GM12878 (cell line): Measurements from ENCODE around the gene PAFAH2. TPM values are rescaled to one million over a fixed set of nuclear protein-coding genes. Genes with fewer than 3 reads are reported as not detected.

ENCODE experiments used
- ATAC-seq: fragments of 200-7000 bp; cut with Tn5 transposase; 3 replicates; pipeline ENCODE4 v1.9.1; 2020; ENCODE audit warnings: mild to moderate bottlenecking, moderate library complexity
- BruUV-seq: library from RNA; stranded (reverse); fragments of 400-500 nt; replicated peaks from 2 replicates; lab custom pipeline; 2021; lab: Mats Ljungman, UMichigan
- CTCF ChIA-PET: fragments of 300-600 bp; sonication (Branson Sonifier 250); formaldehyde crosslinking; extraction: SDS; loops from one replicate; lab custom pipeline; 2021; ENCODE audit warnings: inconsistent platforms; lab: Yijun Ruan, JAX
- POLR2A ChIA-PET: fragments of 350-600 bp; formaldehyde crosslinking; extraction: SDS; loops from one replicate; lab custom pipeline; 2021; ENCODE audit warnings: inconsistent platforms; lab: Charles Lee
- RAD21 ChIA-PET: fragments of 300-600 bp; sonication (Branson Sonifier 250); formaldehyde crosslinking; loops from one replicate; lab custom pipeline; 2023; ENCODE audit warnings: antibody characterized with exemption; ENCODE audit not compliant: unreplicated experiment; lab: Charles Lee
- SMC1A ChIA-PET: fragments of 300-600 bp; sonication (Branson Sonifier 250); formaldehyde crosslinking; loops from one replicate; lab custom pipeline; 2023; ENCODE audit not compliant: unreplicated experiment, uncharacterized antibody; lab: Charles Lee
- DNase-seq: peaks from one replicate; pipeline ENCODE4 v3.0.0-alpha.2; 2011; ENCODE audit warnings: low read depth, low spot score
- FAIRE-seq: peaks from 3 replicates; lab custom pipeline; 2011; peaks lifted over from hg19 to GRCh38; lab: Jason Lieb, UNC
- H2AFZ ChIP-seq: 2 replicates; pipeline ENCODE4 v1.6.0; 2011; ENCODE audit warnings: low read depth, low read length, control low read depth; ENCODE audit not compliant: control insufficient read depth
- H3K27ac ChIP-seq: 2 replicates; pipeline ENCODE4 v1.5.1; 2011; ENCODE audit warnings: control low read depth; ENCODE audit not compliant: control insufficient read depth, insufficient read depth
- H3K27me3 ChIP-seq, 2 experiments: replicated peaks in 1 of 2; 2 replicates each; pipeline versions ENCODE4 v1.6.0 to v1.6.1; 2011; ENCODE audit warnings: low read length in 1 of 2; ENCODE audit not compliant: control insufficient read depth in 2 of 2, insufficient read depth in 2 of 2
- H3K36me3 ChIP-seq, 2 experiments: 2 replicates each; pipeline ENCODE4 v1.5.1; 2011; ENCODE audit warnings: low read length in 1 of 2; ENCODE audit not compliant: control insufficient read depth in 2 of 2, insufficient read depth in 2 of 2
- H3K4me1 ChIP-seq: 2 replicates; pipeline ENCODE4 v1.6.1; 2011; ENCODE audit warnings: mild to moderate bottlenecking, low read length, moderate library complexity, mixed read lengths; ENCODE audit not compliant: control insufficient read depth, insufficient read depth
- H3K4me2 ChIP-seq: 2 replicates; pipeline ENCODE4 v1.6.0; 2011; ENCODE audit warnings: control low read depth; ENCODE audit not compliant: control insufficient read depth, insufficient read depth
- H3K4me3 ChIP-seq: fragments of 200-600 bp; sonication (generic); 2 replicates; pipeline ENCODE4 v1.5.1; 2016
- H3K79me2 ChIP-seq: 2 replicates; pipeline ENCODE4 v1.6.0; 2011; ENCODE audit warnings: low read length; ENCODE audit not compliant: control insufficient read depth, insufficient read depth
- H3K9ac ChIP-seq: 2 replicates; pipeline ENCODE4 v1.8.0; 2011; ENCODE audit warnings: low read length, control low read depth, mixed read lengths; ENCODE audit not compliant: control insufficient read depth, insufficient read depth
- H3K9me3 ChIP-seq: replicated peaks from 3 replicates; pipeline ENCODE4 v1.5.1; 2011; ENCODE audit warnings: mild to moderate bottlenecking, low read length; ENCODE audit not compliant: control insufficient read depth, insufficient read depth
- H4K20me1 ChIP-seq: 2 replicates; pipeline ENCODE4 v1.6.0; 2011; ENCODE audit not compliant: control insufficient read depth, insufficient read depth
- CHD2 ChIP-seq: IDR thresholded peaks from 2 replicates; pipeline ENCODE4 v1.6.1; 2011; ENCODE audit warnings: low read depth, low read length, improper control_type of control experiment, borderline replicate concordance
- CREM ChIP-seq: IDR thresholded peaks from 2 replicates; pipeline ENCODE4 v1.6.1; 2014; ENCODE audit warnings: antibody characterized with exemption, low read depth
- E4F1 ChIP-seq: fragments of 450-650 bp; IDR thresholded peaks from 2 replicates; pipeline ENCODE4 v1.6.1; 2018; ENCODE audit warnings: borderline replicate concordance, mild to moderate bottlenecking; ENCODE audit not compliant: partially characterized antibody
- GATAD2B ChIP-seq: fragments of 450-650 bp; conservative IDR thresholded peaks from 2 replicates; pipeline ENCODE4 v1.6.1; 2017; ENCODE audit warnings: low read depth, mild to moderate bottlenecking, moderate library complexity
- IKZF2 ChIP-seq, 2 experiments: fragments of 450-650 bp; IDR thresholded peaks; 2 replicates each; pipeline ENCODE4 v1.6.1; 2017; ENCODE audit warnings: mild to moderate bottlenecking in 2 of 2, moderate library complexity in 2 of 2
- MTA2 ChIP-seq: fragments of 450-650 bp; IDR thresholded peaks from 2 replicates; pipeline ENCODE4 v1.6.1; 2016; ENCODE audit warnings: low read depth, mild to moderate bottlenecking, moderate library complexity
- NFYA ChIP-seq: IDR thresholded peaks from 2 replicates; pipeline ENCODE4 v1.6.1; 2011; ENCODE audit warnings: low read depth, mild to moderate bottlenecking, low read length, improper control_type of control experiment, borderline replicate concordance
- ZNF622 ChIP-seq: fragments of 450-650 bp; IDR thresholded peaks from 2 replicates; pipeline ENCODE4 v1.6.1; 2017; ENCODE audit warnings: mild to moderate bottlenecking, inconsistent platforms
- WGBS: methylation state at CpG from one replicate; pipeline ENCODE4 v1.1.6; 2016; ENCODE audit warnings: low lambda C conversion rate; ENCODE audit not compliant: insufficient replicate concordance, insufficient coverage; ENCODE audit errors: missing lambda C conversion rate; 5-methylcytosine and 5-hydroxymethylcytosine counted together
- in situ Hi-C: fragments of 300-500 bp; cut with MboI; formaldehyde crosslinking; loops from 9 replicates; pipeline ENCODE4 v1.14.3; 2018; ENCODE audit warnings: mixed read lengths
- intact Hi-C: fragments of 100-400 bp; cut with micrococcal nuclease; formaldehyde crosslinking; loops from one replicate; pipeline ENCODE4 v1.14.2; 2022; ENCODE audit not compliant: unreplicated experiment
- polyA plus RNA-seq, 11 experiments: library from polyadenylated mRNA; depleted of rRNA in 4 of 11; unstranded in 6 of 11; stranded (reverse) in 5 of 11; fragments of >200 nt; fragmentation: Nextera tagmentation in 4 of 11; fragmentation: Illumina TruSeq in 1 of 11; extraction: Ambion mirVana in 4 of 11; extraction: Trizol in 1 of 11; gene quantifications; 1 replicate in 1 of 11; 2 replicates in 10 of 11; pipeline versions ENCODE4 v1.2.1 to v1.2.3, GENCODE V29; 2011 to 2016; ENCODE audit warnings: inconsistent platforms in 2 of 11, missing spikeins in 2 of 11, low read depth in 1 of 11
- total RNA-seq, 4 experiments: library from RNA; depleted of rRNA in 3 of 4; stranded (reverse); fragments of >200 nt in 3 of 4; fragmentation: Illumina TruSeq in 1 of 4; extraction: Trizol in 1 of 4; gene quantifications; 2 replicates each; pipeline versions ENCODE4 v1.2.1 to v1.2.3, GENCODE V29; 2013 to 2021

The PAFAH2 gene
- total and polyA plus RNA-seq, 10 of the 15 experiments (the other 5 are each of a cell fraction or from before 2014, with no cell fraction given), result 3.0 to 9.5 (median 6.5) TPM

- Histone ChIP-seq H3K79me2 (no peaks in the 10 kb centered on the region), H3K27ac (no peak overlapping the region), H4K20me1 (no peaks in the 10 kb centered on the region), H3K27me3 (no peaks in the 10 kb centered on the region), H2AFZ (no peak overlapping the region), H3K9ac (no peak overlapping the region), H3K36me3 (no peaks in the 10 kb centered on the region), H3K4me2 (no peak overlapping the region), H3K9me3 (no peaks in the 10 kb centered on the region), H3K4me1 (no peaks in the 10 kb centered on the region), H3K4me3 (no peak overlapping the region)
- ChIA-PET RAD21 (no interaction called here), SMC1A (no interaction called here), CTCF (interaction anchor here (0.6 kb wide), 1 partner anchor 1867 kb away, joined by 3 read pairs; no protein-coding TSS in a partner anchor), POLR2A (no interaction called here)
- ATAC-seq (no peak), DNase-seq (no peak), FAIRE-seq (no peak)
- no TSS peak for BruUV-seq
- 32% methylated on average over 4 of the region's 4 CpGs for WGBS
- in situ Hi-C loops, result no loop called here
- intact Hi-C loops, result no loop called here
- TF ChIP-seq E4F1, result no peak
- no peak for TF ChIP-seq CREM
- TF ChIP-seq IKZF2 (IDR thresholded peaks at IDR 0.05), result no peak
- no peak for TF ChIP-seq ZNF622
- no peak for TF ChIP-seq MTA2
- no peak for TF ChIP-seq GATAD2B
- TF ChIP-seq NFYA, result no peak
- TF ChIP-seq CHD2, result no peak
Observed at GRCh38 chr1:25952841-25953401, 44.9 kb downstream of the PAFAH2 start.
